H1 (cell line): Measurements from ENCODE around the gene LARP4B. TPM values are rescaled to one million over a fixed set of nuclear protein-coding genes. Genes with fewer than 3 reads are reported as not detected.

Experiments
- BRCA1 ChIP-seq: IDR thresholded peaks from 2 replicates; pipeline ENCODE4 v1.6.1; 2012; ENCODE audit warnings: low read depth, low read length, improper control_type of control experiment
- HDAC2 ChIP-seq, 2 experiments: fragments of 300-600 bp in 1 of 2; sonication (generic) in 1 of 2; IDR thresholded peaks; 2 replicates each; pipeline ENCODE4 v1.6.1; 2011 to 2012; ENCODE audit warnings: low read depth in 2 of 2, low read length in 2 of 2, mild to moderate bottlenecking in 2 of 2, moderate library complexity in 2 of 2, borderline replicate concordance in 1 of 2, inconsistent platforms in 1 of 2
- PHF8 ChIP-seq: fragments of 200-600 bp; sonication (generic); conservative IDR thresholded peaks from 2 replicates; pipeline ENCODE4 v1.7.1; 2012; ENCODE audit warnings: low read depth, mild to moderate bottlenecking, inconsistent platforms, low read length, moderate library complexity
- RNF2 ChIP-seq: fragments of 200-900, 300-1000 bp; sonication (generic); IDR thresholded peaks from 2 replicates; pipeline ENCODE4 v1.7.1; 2016; ENCODE audit warnings: borderline replicate concordance, low read depth, mild to moderate bottlenecking, antibody characterized with exemption, low read length; ENCODE audit not compliant: poor library complexity, severe bottlenecking; ENCODE audit errors: missing control alignments
- RXRA ChIP-seq: IDR thresholded peaks from 2 replicates; pipeline ENCODE4 v1.6.1; 2011; ENCODE audit warnings: low read depth, mild to moderate bottlenecking, low read length, moderate library complexity; ENCODE audit not compliant: insufficient read depth
- SRF ChIP-seq: IDR thresholded peaks from 2 replicates; pipeline ENCODE4 v1.6.1; 2011; ENCODE audit warnings: mild to moderate bottlenecking, low read depth, low read length, moderate library complexity
- TCF12 ChIP-seq: IDR thresholded peaks from 2 replicates; pipeline ENCODE4 v1.6.1; 2011; ENCODE audit warnings: low read depth, mild to moderate bottlenecking, low read length
- polyA plus RNA-seq, 7 experiments: library from polyadenylated mRNA; depleted of rRNA in 3 of 7; stranded (reverse) in 5 of 7; unstranded in 2 of 7; fragments of >200 nt in 5 of 7; fragments of 200-250 nt in 2 of 7; gene quantifications; 1 replicate in 5 of 7; 2 replicates in 1 of 7; 4 replicates in 1 of 7; pipeline versions ENCODE4 v1.2.1 to v1.2.3, GENCODE V29; 2011 to 2013; ENCODE audit warnings: missing spikeins in 2 of 7, mixed read lengths in 2 of 7
- total RNA-seq: library from RNA; stranded (reverse); fragmentation: NEBNext Ultra II Directional; extraction: Animal tissue kit (Norgen Biotek cat#: 25700); gene quantifications from 2 replicates; pipeline ENCODE4 v1.2.1, GENCODE V29; 2021
- TF ChIP-seq, protein P1 (sequence below): fragments of 300-600 bp; sonication (generic); IDR thresholded peaks from 2 replicates; pipeline ENCODE4 v1.7.1; 2012; ENCODE audit warnings: low read length, moderate library complexity, mild to moderate bottlenecking, inconsistent platforms; ENCODE audit not compliant: insufficient replicate concordance
- TF ChIP-seq, protein P2 (sequence below): IDR thresholded peaks from 2 replicates; pipeline ENCODE4 v1.6.1; 2012; ENCODE audit warnings: inconsistent platforms

LARP4B gene
- total and polyA plus RNA-seq, 2 of the 8 experiments (the other 6 are each of a cell fraction or from before 2014, with no cell fraction given), result 20.1 to 78.6 TPM

DNA sequence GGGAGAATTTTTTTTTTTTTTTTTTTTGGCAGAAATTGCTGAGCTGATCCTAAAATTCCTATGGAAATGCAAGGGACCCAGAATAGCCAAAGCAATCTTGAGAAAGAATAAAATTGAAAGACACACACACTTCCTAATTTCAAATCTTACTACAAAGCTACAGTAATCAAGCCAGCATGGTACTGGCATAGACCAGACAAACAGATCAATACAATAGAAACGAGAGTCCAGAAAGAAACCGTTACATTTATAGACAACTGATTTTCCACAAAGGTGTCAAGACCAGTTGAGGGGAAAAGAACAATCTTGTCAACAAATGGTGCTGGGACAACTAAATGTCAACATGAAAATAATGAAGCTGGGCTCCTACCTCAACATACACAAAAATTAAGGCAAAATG, 34.5 kb downstream of the LARP4B start (continued):
- TF ChIP-seq, protein P1, sequence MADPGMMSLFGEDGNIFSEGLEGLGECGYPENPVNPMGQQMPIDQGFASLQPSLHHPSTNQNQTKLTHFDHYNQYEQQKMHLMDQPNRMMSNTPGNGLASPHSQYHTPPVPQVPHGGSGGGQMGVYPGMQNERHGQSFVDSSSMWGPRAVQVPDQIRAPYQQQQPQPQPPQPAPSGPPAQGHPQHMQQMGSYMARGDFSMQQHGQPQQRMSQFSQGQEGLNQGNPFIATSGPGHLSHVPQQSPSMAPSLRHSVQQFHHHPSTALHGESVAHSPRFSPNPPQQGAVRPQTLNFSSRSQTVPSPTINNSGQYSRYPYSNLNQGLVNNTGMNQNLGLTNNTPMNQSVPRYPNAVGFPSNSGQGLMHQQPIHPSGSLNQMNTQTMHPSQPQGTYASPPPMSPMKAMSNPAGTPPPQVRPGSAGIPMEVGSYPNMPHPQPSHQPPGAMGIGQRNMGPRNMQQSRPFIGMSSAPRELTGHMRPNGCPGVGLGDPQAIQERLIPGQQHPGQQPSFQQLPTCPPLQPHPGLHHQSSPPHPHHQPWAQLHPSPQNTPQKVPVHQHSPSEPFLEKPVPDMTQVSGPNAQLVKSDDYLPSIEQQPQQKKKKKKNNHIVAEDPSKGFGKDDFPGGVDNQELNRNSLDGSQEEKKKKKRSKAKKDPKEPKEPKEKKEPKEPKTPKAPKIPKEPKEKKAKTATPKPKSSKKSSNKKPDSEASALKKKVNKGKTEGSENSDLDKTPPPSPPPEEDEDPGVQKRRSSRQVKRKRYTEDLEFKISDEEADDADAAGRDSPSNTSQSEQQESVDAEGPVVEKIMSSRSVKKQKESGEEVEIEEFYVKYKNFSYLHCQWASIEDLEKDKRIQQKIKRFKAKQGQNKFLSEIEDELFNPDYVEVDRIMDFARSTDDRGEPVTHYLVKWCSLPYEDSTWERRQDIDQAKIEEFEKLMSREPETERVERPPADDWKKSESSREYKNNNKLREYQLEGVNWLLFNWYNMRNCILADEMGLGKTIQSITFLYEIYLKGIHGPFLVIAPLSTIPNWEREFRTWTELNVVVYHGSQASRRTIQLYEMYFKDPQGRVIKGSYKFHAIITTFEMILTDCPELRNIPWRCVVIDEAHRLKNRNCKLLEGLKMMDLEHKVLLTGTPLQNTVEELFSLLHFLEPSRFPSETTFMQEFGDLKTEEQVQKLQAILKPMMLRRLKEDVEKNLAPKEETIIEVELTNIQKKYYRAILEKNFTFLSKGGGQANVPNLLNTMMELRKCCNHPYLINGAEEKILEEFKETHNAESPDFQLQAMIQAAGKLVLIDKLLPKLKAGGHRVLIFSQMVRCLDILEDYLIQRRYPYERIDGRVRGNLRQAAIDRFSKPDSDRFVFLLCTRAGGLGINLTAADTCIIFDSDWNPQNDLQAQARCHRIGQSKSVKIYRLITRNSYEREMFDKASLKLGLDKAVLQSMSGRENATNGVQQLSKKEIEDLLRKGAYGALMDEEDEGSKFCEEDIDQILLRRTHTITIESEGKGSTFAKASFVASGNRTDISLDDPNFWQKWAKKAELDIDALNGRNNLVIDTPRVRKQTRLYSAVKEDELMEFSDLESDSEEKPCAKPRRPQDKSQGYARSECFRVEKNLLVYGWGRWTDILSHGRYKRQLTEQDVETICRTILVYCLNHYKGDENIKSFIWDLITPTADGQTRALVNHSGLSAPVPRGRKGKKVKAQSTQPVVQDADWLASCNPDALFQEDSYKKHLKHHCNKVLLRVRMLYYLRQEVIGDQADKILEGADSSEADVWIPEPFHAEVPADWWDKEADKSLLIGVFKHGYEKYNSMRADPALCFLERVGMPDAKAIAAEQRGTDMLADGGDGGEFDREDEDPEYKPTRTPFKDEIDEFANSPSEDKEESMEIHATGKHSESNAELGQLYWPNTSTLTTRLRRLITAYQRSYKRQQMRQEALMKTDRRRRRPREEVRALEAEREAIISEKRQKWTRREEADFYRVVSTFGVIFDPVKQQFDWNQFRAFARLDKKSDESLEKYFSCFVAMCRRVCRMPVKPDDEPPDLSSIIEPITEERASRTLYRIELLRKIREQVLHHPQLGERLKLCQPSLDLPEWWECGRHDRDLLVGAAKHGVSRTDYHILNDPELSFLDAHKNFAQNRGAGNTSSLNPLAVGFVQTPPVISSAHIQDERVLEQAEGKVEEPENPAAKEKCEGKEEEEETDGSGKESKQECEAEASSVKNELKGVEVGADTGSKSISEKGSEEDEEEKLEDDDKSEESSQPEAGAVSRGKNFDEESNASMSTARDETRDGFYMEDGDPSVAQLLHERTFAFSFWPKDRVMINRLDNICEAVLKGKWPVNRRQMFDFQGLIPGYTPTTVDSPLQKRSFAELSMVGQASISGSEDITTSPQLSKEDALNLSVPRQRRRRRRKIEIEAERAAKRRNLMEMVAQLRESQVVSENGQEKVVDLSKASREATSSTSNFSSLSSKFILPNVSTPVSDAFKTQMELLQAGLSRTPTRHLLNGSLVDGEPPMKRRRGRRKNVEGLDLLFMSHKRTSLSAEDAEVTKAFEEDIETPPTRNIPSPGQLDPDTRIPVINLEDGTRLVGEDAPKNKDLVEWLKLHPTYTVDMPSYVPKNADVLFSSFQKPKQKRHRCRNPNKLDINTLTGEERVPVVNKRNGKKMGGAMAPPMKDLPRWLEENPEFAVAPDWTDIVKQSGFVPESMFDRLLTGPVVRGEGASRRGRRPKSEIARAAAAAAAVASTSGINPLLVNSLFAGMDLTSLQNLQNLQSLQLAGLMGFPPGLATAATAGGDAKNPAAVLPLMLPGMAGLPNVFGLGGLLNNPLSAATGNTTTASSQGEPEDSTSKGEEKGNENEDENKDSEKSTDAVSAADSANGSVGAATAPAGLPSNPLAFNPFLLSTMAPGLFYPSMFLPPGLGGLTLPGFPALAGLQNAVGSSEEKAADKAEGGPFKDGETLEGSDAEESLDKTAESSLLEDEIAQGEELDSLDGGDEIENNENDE, result no peak
- TF ChIP-seq SRF (no peak), PHF8 (no peak), RXRA (no peak), RNF2 (no peak), HDAC2 (IDR thresholded peaks at IDR 0.05; ENCODE audit: borderline replicate concordance in 1 of 2, low read depth in 2 of 2, low read length in 2 of 2) (no peak), BRCA1 (no peak), TCF12 (no peak)
- TF ChIP-seq, protein P2, sequence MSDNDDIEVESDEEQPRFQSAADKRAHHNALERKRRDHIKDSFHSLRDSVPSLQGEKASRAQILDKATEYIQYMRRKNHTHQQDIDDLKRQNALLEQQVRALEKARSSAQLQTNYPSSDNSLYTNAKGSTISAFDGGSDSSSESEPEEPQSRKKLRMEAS, result no peak
